HG03135 (cell line): ENCODE results near the gene BTBD17.

Experiments
- ATAC-seq: cut with Tn5 transposase; IDR thresholded peaks from one replicate; pipeline ENCODE4 v1.9.1; 2021; ENCODE audit warnings: mild to moderate bottlenecking, moderate library complexity; ENCODE audit not compliant: unreplicated experiment

The BTBD17 gene

GRCh38 chr17:74362069-74362405 is 369 bp upstream of the BTBD17 start:
- ATAC-seq = no peak

DNA sequence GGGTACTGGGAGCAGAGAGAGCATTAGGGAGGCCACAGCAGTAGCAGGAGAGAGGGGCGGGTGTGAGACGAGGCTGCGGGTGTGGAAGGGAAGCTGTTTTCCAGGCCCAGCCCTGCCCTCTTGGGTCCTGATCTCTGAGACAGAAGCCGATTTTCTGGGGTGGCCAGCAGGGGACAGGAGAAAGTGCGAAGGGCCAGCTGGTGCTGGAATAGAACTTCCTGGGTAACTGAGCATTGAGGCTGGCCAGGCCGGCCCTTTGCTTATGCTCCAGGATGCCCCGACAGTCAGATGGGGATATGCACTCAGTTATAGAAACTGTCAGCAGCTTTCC is 804 bp downstream of the BTBD17 start:
- ATAC-seq = no peak

- ATAC-seq = no peak
Observed at GRCh38 chr17:74359916-74360315, 1.8 kb downstream of the BTBD17 start.

DNA sequence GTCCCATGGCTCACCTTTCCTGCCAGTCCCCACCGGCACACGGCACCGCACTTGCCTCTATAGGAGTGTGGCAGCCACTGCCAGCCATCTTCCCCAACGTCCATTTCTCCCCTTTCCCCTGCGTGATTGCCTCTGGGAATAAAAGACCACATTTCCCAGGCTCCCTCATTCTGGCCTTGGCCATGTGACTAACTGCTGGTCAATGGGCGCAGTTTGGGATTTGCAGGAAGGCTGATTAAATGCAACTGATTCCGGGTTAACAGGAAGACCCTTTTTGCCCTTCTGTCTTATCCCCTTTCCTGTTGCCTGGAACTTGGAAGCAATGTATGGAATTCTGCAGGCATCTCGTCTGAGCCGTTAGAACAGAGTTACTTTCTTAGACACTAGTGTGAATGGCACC is 3.0 kb downstream of the BTBD17 start:
- ATAC-seq = no peak

DNA sequence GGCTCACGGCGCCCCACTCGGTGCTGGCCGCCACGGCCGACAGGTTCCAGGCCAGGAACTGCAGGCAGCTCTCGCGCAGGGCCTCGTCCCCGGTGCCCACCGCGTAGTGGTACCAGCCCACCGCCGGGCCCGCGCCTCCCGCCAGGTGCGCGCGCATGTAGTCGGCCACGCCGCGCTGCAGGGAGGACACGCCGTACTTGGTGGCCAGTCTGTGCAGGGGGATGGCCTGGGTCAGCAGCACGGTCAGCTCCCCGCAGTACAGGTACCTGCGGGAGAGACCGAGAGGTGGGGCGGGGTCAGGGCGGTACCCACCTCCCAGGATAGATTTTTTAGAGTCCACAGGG is 4.2 kb downstream of the BTBD17 start:
- ATAC-seq = no peak

- no peak for ATAC-seq
Observed at GRCh38 chr17:74356646-74357465, 4.8 kb downstream of the BTBD17 start.

- ATAC-seq = no peak
Observed at GRCh38 chr17:74355065-74355464, 6.6 kb downstream of the BTBD17 start.

DNA sequence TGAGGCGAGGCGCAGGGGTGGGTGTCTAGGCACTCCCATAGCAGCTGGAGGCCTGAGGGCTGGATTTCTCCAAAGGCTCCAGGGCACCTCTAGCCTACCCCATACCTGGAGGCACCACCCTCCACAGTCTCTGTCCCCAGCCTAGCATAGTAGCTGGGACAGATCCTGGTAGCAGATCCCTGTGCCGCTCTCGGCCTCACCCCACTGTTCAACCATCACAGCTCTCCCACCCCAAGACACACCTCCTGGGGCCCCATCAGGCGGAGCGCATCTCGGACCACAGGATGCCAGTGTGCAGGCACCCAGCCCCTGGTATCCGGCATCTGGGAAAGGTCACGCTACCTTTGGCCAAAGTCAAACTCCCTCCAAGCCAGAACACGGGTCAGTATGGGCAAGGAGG is 7.1 kb downstream of the BTBD17 start:
- no peak for ATAC-seq

DNA sequence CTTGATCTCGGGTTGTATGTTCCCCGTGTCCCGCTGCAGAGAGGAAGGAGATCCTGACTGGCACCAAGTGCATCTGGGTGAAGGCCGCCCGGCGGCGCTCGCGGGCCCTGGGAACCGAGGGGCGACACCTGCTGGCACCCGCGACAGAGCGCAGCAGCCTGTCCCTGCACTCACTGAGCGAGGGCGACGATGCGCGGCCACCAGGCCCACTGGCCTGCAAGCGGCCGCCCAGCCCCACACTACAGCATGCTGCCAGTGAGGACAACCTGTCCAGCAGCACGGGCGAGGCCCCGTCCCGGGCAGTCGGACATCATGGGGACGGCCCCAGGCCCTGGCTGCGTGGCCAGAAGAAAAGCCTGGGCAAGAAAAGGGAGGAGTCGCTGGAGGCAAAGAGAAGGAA is 7.5 kb downstream of the BTBD17 start:
- ATAC-seq = peak; percentile 51

- no peak for ATAC-seq
Observed at GRCh38 chr17:74353446-74354060, 8.1 kb downstream of the BTBD17 start.

- no peak for ATAC-seq
Observed at GRCh38 chr17:74351552-74352210, 10.0 kb downstream of the BTBD17 start.

DNA sequence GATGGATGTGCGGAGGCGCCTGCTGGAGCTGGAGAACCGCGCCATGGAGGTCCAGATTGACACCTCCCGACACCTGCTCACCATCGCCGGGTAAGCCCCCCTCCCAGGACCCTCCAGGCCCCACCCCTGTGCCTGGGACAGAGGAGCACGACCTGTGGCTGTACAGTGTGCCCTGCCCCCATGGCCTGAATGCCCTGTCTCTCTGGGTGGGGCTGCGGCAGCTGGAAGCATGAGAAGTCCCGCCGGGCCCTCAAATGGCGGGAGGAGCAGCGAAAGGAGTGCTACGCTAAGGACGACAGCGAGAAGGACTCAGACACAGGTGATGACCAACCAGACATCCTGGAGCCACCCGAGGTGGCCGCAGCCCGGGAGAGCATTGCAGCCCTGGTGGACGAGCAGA is 11.2 kb downstream of the BTBD17 start:
- no peak for ATAC-seq

DNA sequence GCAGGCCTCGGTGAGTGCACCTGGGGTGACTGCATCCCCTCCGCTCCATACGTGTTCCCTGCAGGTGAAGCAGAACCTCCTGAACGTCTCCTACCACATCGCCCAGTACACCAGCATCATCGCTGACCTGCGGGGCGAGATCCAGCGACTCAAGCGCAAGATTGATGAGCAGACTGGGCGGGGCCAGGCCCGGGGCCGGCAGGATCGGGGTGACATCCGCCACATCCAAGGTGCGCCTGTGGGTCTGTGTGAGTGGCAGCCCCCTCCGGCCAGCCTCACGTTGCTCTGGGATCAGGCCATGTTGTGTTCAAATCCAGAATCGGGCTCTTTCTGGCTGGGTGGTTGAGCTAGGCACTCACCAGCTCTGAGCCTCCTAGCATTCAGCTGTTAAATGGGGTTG is 12.5 kb downstream of the BTBD17 start:
- no peak for ATAC-seq

- no peak for ATAC-seq
Observed at GRCh38 chr17:74347646-74348045, 14.0 kb downstream of the BTBD17 start.

DNA sequence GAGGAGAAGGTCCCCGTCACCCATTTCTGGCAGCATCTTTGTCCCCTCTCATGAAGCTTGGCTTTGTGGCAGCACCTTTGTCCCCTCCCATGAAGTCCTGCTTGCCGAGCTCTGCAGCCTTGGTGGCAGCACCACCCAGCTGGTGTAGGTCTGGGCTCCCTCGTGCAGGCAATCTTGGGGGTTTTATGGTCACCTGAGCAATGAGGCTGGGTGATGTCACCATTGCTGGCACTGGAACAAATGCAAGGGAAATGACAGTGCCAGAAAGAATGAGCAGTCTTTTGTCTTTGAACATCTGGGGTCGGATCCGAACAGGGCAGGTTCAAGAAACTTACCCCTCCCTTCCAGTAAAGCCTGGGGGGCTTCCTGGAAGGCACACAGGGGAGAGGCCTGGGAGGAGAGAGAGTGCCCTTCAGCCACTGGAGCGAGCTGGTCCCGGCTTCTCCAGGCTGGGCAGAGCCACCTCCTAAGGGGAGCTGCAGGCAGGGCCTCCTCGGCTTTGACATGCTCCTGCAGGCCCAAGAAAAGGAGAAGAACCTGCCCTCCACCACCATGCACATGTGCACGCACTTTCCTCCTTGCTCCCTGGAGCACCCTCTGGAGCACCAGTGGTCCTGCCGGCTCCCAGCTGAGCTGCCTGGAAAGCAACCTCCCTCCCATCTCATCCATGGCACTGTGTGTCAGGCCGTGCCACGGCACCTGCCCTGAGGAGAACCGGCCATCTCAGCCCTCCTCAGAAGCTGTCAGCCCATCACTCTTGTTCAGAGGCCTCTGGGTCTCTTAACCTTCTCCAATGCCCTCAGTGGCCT is 16.0 kb downstream of the BTBD17 start:
- ATAC-seq = no peak

- ATAC-seq = no peak
Observed at GRCh38 chr17:74344658-74345057, 17.0 kb downstream of the BTBD17 start.

DNA sequence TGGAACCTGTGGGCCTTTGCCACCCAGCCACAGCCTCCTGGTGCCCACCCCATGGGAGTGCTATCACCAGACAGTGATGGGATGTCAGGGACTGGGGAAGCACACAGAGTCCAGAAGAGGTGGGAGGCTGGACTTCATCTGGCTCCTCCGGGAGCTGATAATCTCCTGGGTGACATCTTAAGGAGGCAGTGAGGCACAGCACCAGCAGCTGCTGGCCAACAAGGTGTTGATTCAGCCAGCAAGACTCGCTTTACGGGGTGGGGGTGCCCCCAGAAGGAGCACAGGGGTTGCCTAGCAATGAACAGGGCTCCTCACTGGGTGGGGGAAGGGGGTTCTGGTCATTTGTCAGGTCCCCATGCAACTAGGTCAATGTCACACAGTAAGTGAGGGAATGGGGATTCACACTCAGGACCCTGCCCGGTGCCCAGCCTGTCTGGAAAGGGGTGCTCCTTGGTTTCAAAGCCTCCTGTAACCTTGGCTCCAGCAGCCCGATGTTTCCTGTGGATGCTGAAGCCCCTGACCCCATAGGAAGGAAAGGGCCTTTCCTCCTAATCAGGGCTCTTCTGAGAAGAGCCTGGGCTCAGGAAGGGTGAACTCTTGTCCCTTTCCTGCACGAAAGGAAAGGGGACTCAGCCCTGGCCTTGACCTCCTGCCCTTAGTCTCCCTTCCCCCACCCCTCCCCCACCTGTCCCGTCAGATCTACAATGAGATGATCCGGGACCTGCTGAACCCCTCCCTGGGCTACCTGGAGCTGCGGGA is 18.0 kb downstream of the BTBD17 start:
- no peak for ATAC-seq

DNA sequence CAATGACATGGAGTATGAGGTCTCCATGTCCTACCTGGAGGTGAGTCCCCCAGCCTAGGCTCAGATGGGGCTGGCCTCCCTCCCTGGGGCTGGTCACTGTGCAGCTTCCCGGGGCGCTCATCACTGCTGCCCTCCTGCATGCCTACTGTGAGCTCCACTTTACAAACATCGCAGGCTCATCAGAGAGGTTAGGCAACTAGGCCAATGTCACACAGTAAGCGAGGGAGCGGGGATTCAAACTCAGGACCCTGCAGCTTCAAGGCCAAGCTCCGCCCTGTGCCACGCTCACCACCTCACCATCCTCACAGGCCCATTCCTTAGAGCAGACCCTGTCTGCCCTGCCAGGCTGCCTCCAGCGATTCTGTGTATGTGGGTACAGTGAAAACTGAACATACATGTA is 18.5 kb downstream of the BTBD17 start:
- ATAC-seq = no peak

DNA sequence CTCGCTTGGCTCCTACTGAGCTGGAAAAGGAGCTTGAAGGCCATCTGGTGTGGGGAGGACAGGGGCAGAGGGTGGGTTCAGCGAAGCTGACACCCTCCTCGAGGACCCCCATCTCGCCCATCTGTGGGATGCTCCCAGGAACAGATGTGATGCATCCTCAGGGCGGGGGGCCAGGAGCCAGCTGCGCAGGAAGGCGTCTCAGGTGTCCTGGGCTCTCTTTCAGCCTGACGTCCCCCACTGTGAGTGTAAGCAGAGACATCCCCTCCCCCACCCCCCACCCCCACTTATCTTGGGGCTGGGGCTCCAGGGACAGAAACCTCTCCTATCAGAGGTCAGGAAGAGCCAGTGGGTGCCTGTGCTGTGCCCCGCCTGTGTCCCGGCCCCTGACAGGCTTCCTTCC is 19.4 kb downstream of the BTBD17 start:
- no peak for ATAC-seq

DNA sequence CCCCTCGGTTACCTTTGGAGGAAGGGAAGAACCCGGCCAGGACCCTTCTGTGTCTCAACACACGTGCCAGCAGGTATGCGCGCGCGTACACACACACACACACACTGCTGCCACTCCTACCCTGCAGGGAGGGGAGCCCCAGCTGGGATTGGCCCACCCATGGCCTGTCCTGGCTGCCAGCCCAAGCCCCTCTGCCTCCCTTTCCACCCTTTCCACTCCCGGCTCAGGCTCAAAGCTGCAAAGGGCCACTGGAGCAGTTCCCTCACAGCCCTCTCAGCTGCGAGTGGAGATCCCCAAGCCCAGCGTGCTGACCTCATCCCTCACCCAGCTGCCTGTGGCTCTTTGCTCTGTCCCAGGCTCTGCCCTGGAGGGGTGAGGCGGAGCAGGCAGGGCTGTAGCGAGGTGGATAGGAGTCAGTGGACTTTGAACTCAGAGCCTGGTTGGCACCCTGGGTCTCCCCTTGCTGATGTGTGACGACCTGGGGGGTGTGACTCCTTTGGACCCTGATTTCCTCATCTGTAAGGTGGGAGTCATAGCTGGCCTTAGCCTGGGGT is 21.1 kb downstream of the BTBD17 start:
- ATAC-seq = no peak
